NCI-H1930 (cell line): Measurements from ENCODE around the gene ZBED4.

ENCODE experiments used
- DNase-seq, 2 experiments: peaks; one replicate each; lab custom pipeline; 2025; lab: John Stamatoyannopoulos, UW

Gene ZBED4

DNA sequence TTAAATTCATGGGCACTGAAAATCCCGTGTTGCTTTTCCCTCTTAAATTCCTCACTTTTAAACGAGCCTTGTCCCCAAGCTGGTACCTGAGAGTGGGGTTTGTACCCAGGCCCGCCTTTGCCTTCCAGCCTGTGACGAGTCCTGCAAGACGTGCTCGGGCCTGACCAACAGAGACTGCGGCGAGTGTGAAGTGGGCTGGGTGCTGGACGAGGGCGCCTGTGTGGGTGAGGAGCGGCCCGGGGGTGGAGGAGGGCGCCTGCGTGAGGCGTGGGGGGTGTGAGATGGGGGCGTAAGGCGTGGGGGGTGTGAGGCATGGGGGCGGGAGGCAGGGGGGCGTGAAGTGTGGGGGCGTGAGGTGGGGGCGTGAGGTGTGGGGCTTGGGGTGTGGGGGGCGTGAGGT lies 68.8 kb downstream of the ZBED4 start:
- DNase-seq = no peak

DNA sequence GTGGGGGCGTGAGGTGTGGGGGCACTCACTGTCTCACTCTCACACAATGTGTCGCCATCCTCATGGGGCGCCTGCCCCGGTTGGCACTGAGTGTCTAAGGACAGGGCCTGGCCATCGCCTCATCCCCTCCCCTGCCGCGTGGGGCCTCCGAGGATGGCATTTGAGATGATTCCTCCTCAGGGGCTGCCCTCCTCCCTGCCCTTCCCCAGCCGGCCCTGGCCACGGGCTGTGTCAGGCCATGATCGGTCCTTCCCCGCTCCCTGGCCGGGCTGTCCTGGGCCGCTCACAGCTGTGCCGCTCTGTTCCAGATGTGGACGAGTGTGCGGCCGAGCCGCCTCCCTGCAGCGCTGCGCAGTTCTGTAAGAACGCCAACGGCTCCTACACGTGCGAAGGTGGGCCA lies 69.3 kb downstream of the ZBED4 start:
- DNase-seq = no peak

DNA sequence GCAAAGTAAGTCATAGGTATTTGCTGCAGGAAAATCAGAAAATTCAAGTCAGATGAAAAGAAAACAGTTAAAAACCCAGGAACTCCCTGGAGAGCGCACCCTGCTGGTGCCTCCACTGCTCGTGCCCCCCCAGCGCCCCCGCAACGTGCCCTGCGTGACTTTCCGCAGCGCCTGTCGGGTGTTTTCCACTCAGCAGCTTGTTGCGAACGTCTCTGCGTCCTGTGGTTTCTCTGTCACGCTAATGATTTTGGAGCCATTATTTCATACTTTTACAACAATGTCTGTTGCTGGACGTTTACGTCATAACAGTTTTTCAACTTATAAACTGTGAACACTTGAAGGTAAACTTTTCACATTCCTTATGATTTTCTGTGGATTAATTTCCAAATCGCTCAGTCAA lies 69.8 kb downstream of the ZBED4 start:
- DNase-seq = no peak

DNA sequence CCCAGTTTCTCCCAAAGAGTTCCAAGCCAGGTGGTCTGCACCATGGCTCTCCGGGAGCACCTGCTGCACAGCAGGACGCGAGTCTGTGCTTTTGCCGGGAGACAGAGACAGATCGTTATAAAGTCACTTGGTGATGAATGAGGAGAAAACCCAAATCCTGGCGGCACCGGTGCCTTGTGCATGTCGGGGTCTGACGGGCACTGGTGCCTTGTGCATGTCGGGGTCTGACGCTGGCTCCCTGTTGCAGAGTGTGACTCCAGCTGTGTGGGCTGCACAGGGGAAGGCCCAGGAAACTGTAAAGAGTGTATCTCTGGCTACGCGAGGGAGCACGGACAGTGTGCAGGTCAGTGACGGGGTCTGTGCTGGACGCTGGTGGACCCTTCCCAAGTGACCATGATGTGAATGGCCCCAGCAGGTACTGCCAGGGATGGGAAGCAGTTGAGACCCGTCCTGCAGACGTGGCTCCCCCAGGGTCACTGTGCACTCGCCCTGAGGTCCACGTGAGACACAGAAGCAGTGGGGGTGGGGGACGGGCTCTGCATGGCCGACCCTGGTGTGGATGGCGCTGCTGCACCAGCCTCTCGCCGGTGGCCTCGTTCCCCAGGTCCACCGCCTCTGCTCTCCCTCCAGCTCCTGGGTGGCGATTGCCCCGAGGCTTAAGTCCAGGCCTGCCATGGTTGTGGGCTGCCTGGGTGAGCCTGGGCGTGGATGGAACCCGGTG lies 70.6 kb downstream of the ZBED4 start:
- DNase-seq = no peak

DNA sequence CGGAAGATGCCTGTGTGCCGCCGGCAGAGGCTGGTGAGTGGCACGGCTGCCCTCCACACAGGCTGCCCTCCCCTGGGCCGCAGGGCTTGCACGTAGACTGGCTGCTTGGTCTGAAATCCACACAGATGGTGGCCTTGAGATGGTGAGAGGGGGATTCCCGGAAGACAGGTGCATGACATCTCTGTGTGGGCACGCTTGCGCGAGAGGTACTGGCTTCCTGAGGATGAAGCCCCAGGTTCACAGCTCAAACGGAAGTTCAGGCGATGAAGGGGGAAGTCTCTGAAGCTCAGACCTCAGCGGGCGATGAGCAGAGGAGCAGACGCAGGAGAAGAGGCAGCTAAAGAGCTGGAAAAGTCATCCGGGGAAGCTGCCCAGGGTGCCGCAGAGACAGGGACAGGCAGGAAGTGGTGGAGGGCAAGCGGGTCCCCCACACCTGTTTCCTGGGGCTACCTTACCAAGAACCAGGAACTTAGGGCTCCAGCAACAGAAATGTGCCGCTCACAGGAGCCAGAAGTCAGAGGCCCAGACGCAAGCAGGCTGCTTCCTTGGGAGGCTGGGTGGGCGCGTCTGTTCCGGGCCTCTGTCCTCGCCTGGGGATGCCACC lies 72.0 kb downstream of the ZBED4 start:
- DNase-seq = no peak

- no peak for DNase-seq
These were observed 73.3 kb downstream of the ZBED4 start for GRCh38 chr22:49926916-49927315.

DNA sequence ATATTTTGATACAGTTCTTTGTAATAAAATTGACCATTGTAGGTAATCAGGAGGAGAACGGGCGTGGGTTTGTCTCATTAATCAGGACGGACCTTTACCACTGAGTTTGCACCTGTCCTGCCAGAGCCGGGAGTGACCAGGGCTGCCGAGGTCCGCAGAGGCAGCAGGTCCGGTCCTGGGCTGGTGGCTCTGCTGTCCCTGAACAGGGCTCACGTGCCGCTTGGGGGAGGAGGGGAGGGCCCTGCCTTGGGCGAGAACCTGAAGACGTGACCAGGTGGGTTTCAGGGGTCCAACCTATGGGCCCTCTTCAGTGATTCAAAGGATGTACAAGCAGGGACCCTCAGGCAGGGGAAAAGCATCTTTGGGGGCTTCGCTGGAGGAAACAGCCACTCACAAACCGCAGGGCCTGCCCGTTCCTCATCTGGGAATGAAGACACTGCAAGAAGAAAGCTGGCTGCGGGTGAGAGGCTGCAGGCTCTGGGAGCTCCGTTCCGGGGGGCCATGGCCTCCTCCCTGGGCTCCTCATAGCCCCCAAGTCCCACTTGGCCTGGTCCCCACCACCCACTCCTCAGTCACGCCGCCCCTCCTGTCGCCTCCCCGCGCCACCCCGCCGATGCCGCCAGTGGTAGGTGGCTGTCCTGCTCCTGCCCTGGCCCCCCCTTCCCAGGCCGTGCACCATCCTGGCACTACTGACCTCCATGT lies 74.0 kb downstream of the ZBED4 start:
- no peak for DNase-seq

GRCh38 chr22:49928185-49928495 lies 74.5 kb downstream of the ZBED4 start:
- no peak for DNase-seq

DNA sequence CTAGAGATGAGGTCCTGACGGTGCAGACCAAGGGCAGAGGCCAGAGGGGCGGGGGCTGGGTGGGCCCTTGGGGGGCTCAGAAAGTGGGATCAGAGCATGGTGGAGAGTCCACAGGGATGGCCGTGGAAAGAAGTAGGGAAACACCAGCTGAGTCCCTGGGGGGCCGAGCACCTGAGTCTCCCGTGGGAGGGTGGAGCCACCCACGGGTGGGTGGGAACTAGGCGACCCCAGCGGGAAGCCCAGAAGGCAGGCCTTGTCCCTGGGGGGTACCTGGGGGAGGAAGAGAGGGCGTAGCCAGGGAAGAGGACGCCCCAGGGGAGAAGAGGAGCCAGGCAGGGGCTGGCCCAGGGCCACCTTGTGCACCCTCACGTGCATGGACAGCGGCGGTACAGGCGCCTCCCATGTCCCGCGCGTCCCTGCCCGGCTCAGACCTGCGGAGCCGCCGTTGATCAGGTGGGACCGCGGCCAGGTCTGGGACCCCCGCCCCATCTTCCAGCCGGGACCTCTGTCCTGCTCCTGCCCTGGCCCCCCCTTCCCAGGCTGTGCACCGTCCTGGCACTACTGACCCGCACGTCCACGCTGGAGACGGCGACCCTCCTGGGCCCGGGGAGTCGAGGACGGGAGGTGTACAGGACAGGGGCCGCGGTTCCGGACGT lies 75.0 kb downstream of the ZBED4 start:
- DNase-seq = no peak

- peak in 1 of 2 experiments; percentile 59 for DNase-seq
These were observed 75.8 kb downstream of the ZBED4 start for GRCh38 chr22:49929211-49929979.

GRCh38 chr22:49929994-49930575 lies 76.4 kb downstream of the ZBED4 start:
- no peak for DNase-seq

DNA sequence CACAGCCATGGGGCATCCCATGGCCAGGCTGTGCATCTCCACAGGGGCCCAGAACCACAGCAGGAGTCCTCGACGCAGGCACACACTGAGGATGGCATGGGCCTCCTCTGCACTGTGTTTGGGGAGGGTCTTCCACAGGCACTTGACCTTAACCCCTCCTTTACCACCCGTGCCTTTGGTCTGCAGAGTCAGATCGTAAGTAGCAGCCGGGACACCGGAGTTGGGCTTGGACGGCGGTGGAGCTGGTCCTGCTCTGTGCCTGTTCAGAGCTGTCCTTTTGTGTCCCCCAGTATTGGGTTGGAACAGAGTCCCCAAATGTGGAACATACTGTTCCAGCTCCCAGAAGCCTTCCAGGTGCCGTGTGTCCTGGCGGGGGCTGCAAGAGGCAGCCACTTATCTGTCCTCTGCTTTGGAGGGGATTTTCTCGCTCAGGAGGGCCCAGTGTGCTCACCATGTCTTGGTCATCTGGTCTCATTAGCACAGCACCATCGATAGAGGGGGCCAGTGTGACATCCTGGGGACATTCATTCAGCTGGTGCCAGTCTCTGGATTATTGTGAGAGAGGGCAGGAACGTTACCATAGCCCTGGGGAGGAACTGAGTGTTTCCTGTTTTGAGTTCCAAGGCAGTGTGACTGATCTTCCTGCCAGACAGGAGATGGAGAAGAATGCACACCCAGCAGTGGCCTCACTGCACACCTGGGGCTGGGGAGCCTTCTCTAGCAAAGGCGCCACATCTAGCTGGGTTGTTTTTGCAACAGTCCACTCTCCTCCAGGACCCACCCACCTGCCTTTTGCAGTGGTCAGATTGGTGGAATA lies 77.2 kb downstream of the ZBED4 start:
- DNase-seq = peak in 1 of 2 experiments; percentile 37

- DNase-seq = no peak
These were observed 79.9 kb downstream of the ZBED4 start for GRCh38 chr22:49933236-49934159.

DNA sequence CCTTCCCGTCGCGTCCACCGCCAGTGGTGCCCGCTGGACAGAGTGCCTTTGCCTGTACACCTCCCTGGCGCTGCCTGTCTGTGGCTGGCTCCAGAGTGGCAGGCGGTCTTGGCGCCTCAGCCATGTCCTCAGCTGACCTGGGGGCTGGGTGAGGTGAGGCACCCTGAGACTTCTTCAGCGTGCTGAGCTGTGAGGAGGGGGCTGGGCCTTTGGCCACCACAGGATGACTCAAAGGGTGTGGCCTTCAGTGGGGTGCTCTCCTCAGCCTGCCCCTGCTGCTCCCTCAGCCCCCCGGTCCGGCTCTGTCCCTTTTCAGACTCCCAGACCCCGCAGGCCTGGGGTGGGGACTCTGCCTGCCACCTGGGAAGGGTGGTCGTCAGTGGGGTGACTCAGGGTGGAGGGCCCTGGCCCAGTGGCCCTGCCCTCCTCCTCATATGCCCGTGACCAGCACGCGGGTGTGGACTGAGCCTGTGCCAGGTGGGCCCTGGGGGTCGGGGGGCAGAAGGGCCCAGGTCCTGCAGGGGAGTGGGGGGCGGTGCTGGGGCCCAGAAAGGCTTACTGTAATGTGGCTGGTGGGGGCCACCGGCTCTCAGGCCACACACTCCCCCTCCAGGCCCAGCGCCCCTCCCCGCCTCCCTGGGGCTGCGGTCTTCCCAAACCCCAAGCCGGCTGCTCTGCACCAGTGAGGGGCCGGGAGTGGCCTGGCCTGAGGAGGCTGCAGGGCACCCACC lies 80.7 kb downstream of the ZBED4 start:
- no peak for DNase-seq

- no peak for DNase-seq
These were observed 81.4 kb downstream of the ZBED4 start for GRCh38 chr22:49934891-49935557.

GRCh38 chr22:49935561-49935960 lies 81.9 kb downstream of the ZBED4 start:
- DNase-seq = no peak

DNA sequence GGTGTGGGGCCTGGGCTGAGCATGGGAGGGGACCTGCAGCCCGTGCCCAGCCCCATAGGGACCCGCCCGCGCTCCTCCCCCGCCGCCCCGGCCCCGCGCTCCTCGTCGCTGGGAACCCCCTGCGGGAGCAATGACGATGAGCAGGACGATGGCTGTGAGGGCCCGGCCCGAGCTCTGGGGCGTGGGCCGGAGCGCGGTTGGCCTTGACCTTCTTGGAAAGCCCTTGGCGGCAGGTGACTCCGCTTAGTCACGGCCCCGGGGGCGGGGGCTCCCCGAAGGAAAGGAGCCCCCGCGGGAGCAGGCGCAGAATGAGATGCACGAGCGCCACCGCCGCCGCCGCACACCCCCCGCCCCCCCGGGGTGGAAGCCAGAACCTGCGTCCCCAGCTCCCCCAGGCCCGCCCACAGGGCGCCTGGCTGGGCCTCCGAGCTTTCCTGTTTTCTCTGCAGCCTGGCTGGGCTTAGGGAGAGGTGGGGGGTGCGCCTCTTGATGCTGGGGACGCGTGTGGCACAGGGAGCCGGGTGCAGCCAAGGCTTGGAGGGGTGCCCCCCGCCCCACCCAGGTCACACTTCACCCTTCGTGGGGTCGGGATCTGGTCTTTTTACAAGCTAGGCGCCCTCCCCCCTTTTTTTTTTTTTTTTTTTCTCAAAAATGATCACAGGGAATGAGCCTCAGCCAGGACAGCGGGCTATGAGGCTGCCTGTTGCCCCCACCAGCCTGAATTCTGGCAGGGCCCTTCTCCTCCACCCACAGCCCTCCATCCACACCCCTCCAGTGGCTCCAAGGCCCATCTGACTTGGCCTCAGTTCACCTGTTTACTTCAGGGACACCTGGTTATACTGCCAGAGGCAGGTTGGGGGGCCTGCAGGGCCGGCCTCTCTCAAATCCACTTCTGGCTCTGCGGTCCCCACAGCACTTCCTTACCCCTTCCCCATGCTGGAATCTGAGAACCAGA lies 82.7 kb downstream of the ZBED4 start:
- peak; percentile 29 to 57 for DNase-seq
